HG03575 (cell line): ENCODE results near the gene NPAS2.

Experiments used
- ATAC-seq: cut with Tn5 transposase; IDR thresholded peaks from one replicate; pipeline ENCODE4 v1.9.1; 2021; ENCODE audit not compliant: unreplicated experiment, insufficient number of reproducible peaks, low FRiP score; ENCODE audit errors: extremely low read depth

Gene NPAS2

GRCh38 chr2:100818606-100819369, 1.2 kb upstream of the NPAS2 start:
- no peak for ATAC-seq

- no peak for ATAC-seq
These were observed 259 bp downstream of the NPAS2 start for GRCh38 chr2:100820273-100820522.

- no peak for ATAC-seq
These were observed 750 bp downstream of the NPAS2 start for GRCh38 chr2:100820523-100821254.

- no peak for ATAC-seq
These were observed 1.4 kb downstream of the NPAS2 start for GRCh38 chr2:100821255-100821910.

- no peak for ATAC-seq
These were observed 1.9 kb downstream of the NPAS2 start for GRCh38 chr2:100821911-100822265.

GRCh38 chr2:100822587-100823248, 2.8 kb downstream of the NPAS2 start:
- no peak for ATAC-seq

GRCh38 chr2:100823665-100824438, 3.9 kb downstream of the NPAS2 start:
- ATAC-seq, result no peak

GRCh38 chr2:100824842-100825241, 4.9 kb downstream of the NPAS2 start:
- ATAC-seq, result no peak

- no peak for ATAC-seq
These were observed 6.6 kb downstream of the NPAS2 start for GRCh38 chr2:100826494-100826893.

GRCh38 chr2:100831158-100831750, 11.3 kb downstream of the NPAS2 start:
- no peak for ATAC-seq

- ATAC-seq, result no peak
These were observed 11.9 kb downstream of the NPAS2 start for GRCh38 chr2:100831831-100832230.

- no peak for ATAC-seq
These were observed 12.9 kb downstream of the NPAS2 start for GRCh38 chr2:100832885-100833284.

GRCh38 chr2:100833331-100833730, 13.4 kb downstream of the NPAS2 start:
- no peak for ATAC-seq

- no peak for ATAC-seq
These were observed 14.3 kb downstream of the NPAS2 start for GRCh38 chr2:100834221-100834620.

- ATAC-seq, result no peak
These were observed 15.2 kb downstream of the NPAS2 start for GRCh38 chr2:100835006-100835659.

- no peak for ATAC-seq
These were observed 20.6 kb downstream of the NPAS2 start for GRCh38 chr2:100840519-100840918.

- no peak for ATAC-seq
These were observed 22.4 kb downstream of the NPAS2 start for GRCh38 chr2:100842241-100842922.

- ATAC-seq, result no peak
These were observed 24.6 kb downstream of the NPAS2 start for GRCh38 chr2:100844514-100844913.
